HG02610 (cell line): ENCODE results near the gene KIAA1549.

Experiments used
- ATAC-seq: cut with Tn5 transposase; IDR thresholded peaks from one replicate; pipeline ENCODE4 v1.9.1; 2021; ENCODE audit warnings: mild to moderate bottlenecking, moderate library complexity; ENCODE audit not compliant: unreplicated experiment

KIAA1549 gene

GRCh38 chr7:138861051-138861450, 120.1 kb downstream of the KIAA1549 start:
- no peak for ATAC-seq

GRCh38 chr7:138857728-138858127, 123.5 kb downstream of the KIAA1549 start:
- ATAC-seq = no peak

- no peak for ATAC-seq
Observed at GRCh38 chr7:138854115-138854645, 127.0 kb downstream of the KIAA1549 start.

- ATAC-seq = peak; percentile 48
Observed at GRCh38 chr7:138853448-138853847, 127.7 kb downstream of the KIAA1549 start.

- ATAC-seq = no peak
Observed at GRCh38 chr7:138852469-138852868, 128.7 kb downstream of the KIAA1549 start.

GRCh38 chr7:138849701-138850100, 131.5 kb downstream of the KIAA1549 start:
- ATAC-seq = no peak

- ATAC-seq = no peak
Observed at GRCh38 chr7:138848056-138848980, 132.9 kb downstream of the KIAA1549 start.

GRCh38 chr7:138845711-138846110, 135.5 kb downstream of the KIAA1549 start:
- no peak for ATAC-seq

GRCh38 chr7:138843632-138844580, 137.3 kb downstream of the KIAA1549 start:
- ATAC-seq = no peak

GRCh38 chr7:138842111-138842510, 139.1 kb downstream of the KIAA1549 start:
- no peak for ATAC-seq

- no peak for ATAC-seq
Observed at GRCh38 chr7:138838166-138838565, 143.0 kb downstream of the KIAA1549 start.

- ATAC-seq = no peak
Observed at GRCh38 chr7:138837627-138838026, 143.6 kb downstream of the KIAA1549 start.

GRCh38 chr7:138835087-138835486, 146.1 kb downstream of the KIAA1549 start:
- no peak for ATAC-seq

- no peak for ATAC-seq
Observed at GRCh38 chr7:138834583-138834982, 146.6 kb downstream of the KIAA1549 start.

GRCh38 chr7:138833596-138833995, 147.6 kb downstream of the KIAA1549 start:
- ATAC-seq = no peak

GRCh38 chr7:138832966-138833365, 148.2 kb downstream of the KIAA1549 start:
- no peak for ATAC-seq

- no peak for ATAC-seq
Observed at GRCh38 chr7:138829335-138829734, 151.9 kb downstream of the KIAA1549 start.

- no peak for ATAC-seq
Observed at GRCh38 chr7:138828302-138828701, 152.9 kb downstream of the KIAA1549 start.

- no peak for ATAC-seq
Observed at GRCh38 chr7:138825049-138825721, 156.0 kb downstream of the KIAA1549 start.

- ATAC-seq = no peak
Observed at GRCh38 chr7:138822867-138823535, 158.2 kb downstream of the KIAA1549 start.
